H9 (cell line): Measurements from ENCODE around the gene IKZF1. TPM values are rescaled to one million over a fixed set of nuclear protein-coding genes. Genes with fewer than 3 reads are reported as not detected.

ENCODE experiments used
- DNase-seq: peaks from one replicate; pipeline ENCODE4 v3.0.0-alpha.2; 2017
- H2AFZ ChIP-seq: one replicate; pipeline ENCODE4 v1.6.1; 2013; ENCODE audit warnings: mild to moderate bottlenecking, low read length, control low read depth, moderate library complexity
- H2AK5ac ChIP-seq: 2 replicates; pipeline ENCODE4 v1.6.1; 2013; ENCODE audit warnings: low read length, control low read depth, mixed read lengths; ENCODE audit not compliant: insufficient read length
- H2BK120ac ChIP-seq: one replicate; pipeline ENCODE4 v1.6.1; 2013; ENCODE audit warnings: low read depth, mild to moderate bottlenecking, low read length, control low read depth, inconsistent platforms; ENCODE audit not compliant: poor library complexity, severe bottlenecking
- H2BK12ac ChIP-seq: 2 replicates; pipeline ENCODE4 v1.6.1; 2013; ENCODE audit warnings: low read length, control low read depth, mixed read lengths, low read depth; ENCODE audit not compliant: insufficient read length
- H2BK15ac ChIP-seq: 2 replicates; pipeline ENCODE4 v1.6.1; 2013; ENCODE audit warnings: low read depth, low read length, control low read depth
- H2BK20ac ChIP-seq: one replicate; pipeline ENCODE4 v1.6.1; 2013; ENCODE audit warnings: low read depth, mild to moderate bottlenecking, low read length, control low read depth, inconsistent platforms; ENCODE audit not compliant: poor library complexity, severe bottlenecking
- H2BK5ac ChIP-seq: 2 replicates; pipeline ENCODE4 v1.6.1; 2013; ENCODE audit warnings: low read length, control low read depth, mixed read lengths; ENCODE audit not compliant: insufficient read length
- H3K14ac ChIP-seq: 2 replicates; pipeline ENCODE4 v1.6.1; 2013; ENCODE audit warnings: low read length, control low read depth; ENCODE audit not compliant: insufficient read depth
- H3K18ac ChIP-seq: 2 replicates; pipeline ENCODE4 v1.6.1; 2013; ENCODE audit warnings: low read depth, mild to moderate bottlenecking, mixed read lengths, low read length, control low read depth; ENCODE audit not compliant: insufficient read length
- H3K23ac ChIP-seq: 2 replicates; pipeline ENCODE4 v1.6.1; 2013; ENCODE audit warnings: low read length, control low read depth, mixed read lengths, low read depth; ENCODE audit not compliant: insufficient read length
- H3K23me2 ChIP-seq: 2 replicates; pipeline ENCODE4 v1.6.1; 2013; ENCODE audit warnings: low read depth, mild to moderate bottlenecking, mixed read lengths, low read length, control low read depth; ENCODE audit not compliant: insufficient read length, poor library complexity, severe bottlenecking
- H3K27ac ChIP-seq: 2 replicates; pipeline ENCODE4 v1.5.1; 2013; ENCODE audit warnings: low read length, control low read depth, mixed read lengths, low read depth; ENCODE audit not compliant: insufficient read length
- H3K27me3 ChIP-seq: 2 replicates; pipeline ENCODE4 v1.6.1; 2013; ENCODE audit warnings: low read length, control low read depth, inconsistent platforms; ENCODE audit not compliant: insufficient read depth
- H3K4ac ChIP-seq: 2 replicates; pipeline ENCODE4 v1.6.1; 2013; ENCODE audit warnings: low read depth, mild to moderate bottlenecking, control low read depth, inconsistent platforms, low read length, moderate library complexity
- H3K4me1 ChIP-seq: 2 replicates; pipeline ENCODE4 v1.6.1; 2013; ENCODE audit warnings: low read length, control low read depth, inconsistent platforms; ENCODE audit not compliant: insufficient read depth
- H3K4me2 ChIP-seq: 2 replicates; pipeline ENCODE4 v1.6.1; 2013; ENCODE audit warnings: low read length, control low read depth, mixed read lengths; ENCODE audit not compliant: insufficient read length, insufficient read depth
- H3K56ac ChIP-seq: 2 replicates; pipeline ENCODE4 v1.6.1; 2013; ENCODE audit warnings: low read depth, mild to moderate bottlenecking, mixed read lengths, low read length, control low read depth; ENCODE audit not compliant: insufficient read length
- H3K79me1 ChIP-seq: 2 replicates; pipeline ENCODE4 v1.6.1; 2013; ENCODE audit warnings: low read depth, mild to moderate bottlenecking, moderate library complexity, low read length, control low read depth, inconsistent platforms; ENCODE audit not compliant: insufficient read depth, poor library complexity, severe bottlenecking
- H3K79me2 ChIP-seq: 2 replicates; pipeline ENCODE4 v1.6.1; 2013; ENCODE audit warnings: low read length, control low read depth, inconsistent platforms; ENCODE audit not compliant: insufficient read depth
- H3K9ac ChIP-seq: 2 replicates; pipeline ENCODE4 v1.6.1; 2013; ENCODE audit warnings: low read length, control low read depth, mixed read lengths; ENCODE audit not compliant: insufficient read length; ENCODE audit errors: extremely low read depth
- H3K9me3 ChIP-seq: one replicate; pipeline ENCODE4 v1.6.1; 2013; ENCODE audit warnings: low read depth, low read length, inconsistent platforms; ENCODE audit not compliant: control insufficient read depth
- H3T11ph ChIP-seq: one replicate; pipeline ENCODE4 v1.6.1; 2013; ENCODE audit warnings: mild to moderate bottlenecking, low read length, control low read depth, inconsistent platforms
- H4K20me1 ChIP-seq: one replicate; pipeline ENCODE4 v1.6.1; 2013; ENCODE audit not compliant: control insufficient read depth, insufficient read length, insufficient read depth
- H4K5ac ChIP-seq: 2 replicates; pipeline ENCODE4 v1.6.1; 2013; ENCODE audit warnings: low read depth, mild to moderate bottlenecking, mixed read lengths, low read length, control low read depth; ENCODE audit not compliant: insufficient read length
- H4K8ac ChIP-seq: replicated peaks from 2 replicates; pipeline ENCODE4 v1.6.1; 2013; ENCODE audit warnings: low read length, control low read depth, mixed read lengths, low read depth; ENCODE audit not compliant: insufficient read length
- H4K91ac ChIP-seq: 2 replicates; pipeline ENCODE4 v1.6.1; 2013; ENCODE audit warnings: low read depth, mild to moderate bottlenecking, moderate library complexity, mixed read lengths, low read length, control low read depth; ENCODE audit not compliant: insufficient read length
- H3K27ac Mint-ChIP-seq, 3 experiments: 2 replicates in 2 of 3; 3 replicates in 1 of 3; pipeline ENCODE4 v1.8.0; 2020 to 2021; ENCODE audit warnings: mixed read lengths in 3 of 3, mild to moderate bottlenecking in 1 of 3, moderate library complexity in 1 of 3
- H3K27me3 Mint-ChIP-seq: 2 replicates; pipeline ENCODE4 v1.8.0; 2021; ENCODE audit warnings: low read depth, mild to moderate bottlenecking, moderate library complexity, mixed read lengths
- H3K36me3 Mint-ChIP-seq, 3 experiments: 2 replicates in 2 of 3; 3 replicates in 1 of 3; pipeline ENCODE4 v1.8.0; 2020 to 2021; ENCODE audit warnings: low read depth in 3 of 3, mixed read lengths in 3 of 3; ENCODE audit not compliant: insufficient read depth in 1 of 3
- H3K4me1 Mint-ChIP-seq, 2 experiments: 2 replicates each; pipeline ENCODE4 v1.8.0; 2020; ENCODE audit warnings: mixed read lengths in 2 of 2
- H3K4me3 Mint-ChIP-seq, 2 experiments: 2 replicates in 1 of 2; 3 replicates in 1 of 2; pipeline ENCODE4 v1.8.0; 2020 to 2021; ENCODE audit warnings: mild to moderate bottlenecking in 2 of 2, mixed read lengths in 2 of 2, moderate library complexity in 1 of 2
- H3K9me3 Mint-ChIP-seq, 2 experiments: 2 replicates in 1 of 2; 3 replicates in 1 of 2; pipeline ENCODE4 v1.8.0; 2020; ENCODE audit warnings: mild to moderate bottlenecking in 2 of 2, mixed read lengths in 2 of 2, moderate library complexity in 1 of 2
- WGBS: extraction: QIAGEN DNeasy Blood & Tissue Kit; methylation state at CpG from one replicate; pipeline ENCODE4 v1.1.7; 2013; ENCODE audit warnings: missing lambda C conversion rate, low lambda C conversion rate, mixed read lengths; ENCODE audit not compliant: insufficient read length; ENCODE audit errors: extremely low coverage; 5-methylcytosine and 5-hydroxymethylcytosine counted together
- total RNA-seq: library from RNA; stranded (reverse); gene quantifications from 2 replicates; pipeline ENCODE4 v1.2.1, GENCODE V29; 2021
- TF ChIP-seq, protein P1 (sequence below): fragments of 200-600 bp; sonication (generic); conservative IDR thresholded peaks from 3 replicates; pipeline ENCODE4 v1.8.0; 2021; ENCODE audit warnings: antibody characterized with exemption, mild to moderate bottlenecking

IKZF1 gene
- total RNA-seq, 1 experiment from 2014 or later = 0.98 TPM

- H2BK12ac ChIP-seq = no peak overlapping the region
- H3K27me3 ChIP-seq = peaks cover 14% of the 10 kb centered on the region; the same call in 1 of the 2 replicates
- no peaks in the 10 kb centered on the region for H3K79me1 ChIP-seq
- H3K18ac ChIP-seq = no peak overlapping the region
- TF ChIP-seq, protein P1, sequence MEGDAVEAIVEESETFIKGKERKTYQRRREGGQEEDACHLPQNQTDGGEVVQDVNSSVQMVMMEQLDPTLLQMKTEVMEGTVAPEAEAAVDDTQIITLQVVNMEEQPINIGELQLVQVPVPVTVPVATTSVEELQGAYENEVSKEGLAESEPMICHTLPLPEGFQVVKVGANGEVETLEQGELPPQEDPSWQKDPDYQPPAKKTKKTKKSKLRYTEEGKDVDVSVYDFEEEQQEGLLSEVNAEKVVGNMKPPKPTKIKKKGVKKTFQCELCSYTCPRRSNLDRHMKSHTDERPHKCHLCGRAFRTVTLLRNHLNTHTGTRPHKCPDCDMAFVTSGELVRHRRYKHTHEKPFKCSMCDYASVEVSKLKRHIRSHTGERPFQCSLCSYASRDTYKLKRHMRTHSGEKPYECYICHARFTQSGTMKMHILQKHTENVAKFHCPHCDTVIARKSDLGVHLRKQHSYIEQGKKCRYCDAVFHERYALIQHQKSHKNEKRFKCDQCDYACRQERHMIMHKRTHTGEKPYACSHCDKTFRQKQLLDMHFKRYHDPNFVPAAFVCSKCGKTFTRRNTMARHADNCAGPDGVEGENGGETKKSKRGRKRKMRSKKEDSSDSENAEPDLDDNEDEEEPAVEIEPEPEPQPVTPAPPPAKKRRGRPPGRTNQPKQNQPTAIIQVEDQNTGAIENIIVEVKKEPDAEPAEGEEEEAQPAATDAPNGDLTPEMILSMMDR = no peak
- no peaks in the 10 kb centered on the region for H3K4me1 ChIP-seq
- H3K56ac ChIP-seq = no peak overlapping the region
- H4K20me1 ChIP-seq = no peaks in the 10 kb centered on the region
- no peak overlapping the region for H4K5ac ChIP-seq
- no peak overlapping the region for H2BK5ac ChIP-seq
- H3K27ac ChIP-seq = no peak overlapping the region
- H2BK120ac ChIP-seq = no peak overlapping the region
- DNase-seq = no peak
- H3K23ac ChIP-seq = no peak overlapping the region
- H3K4me3 Mint-ChIP-seq = no peak overlapping the region
- no peaks in the 10 kb centered on the region; a peak in 1 of 7 replicates for H3K36me3 Mint-ChIP-seq
- no peak overlapping the region for H2AFZ ChIP-seq
- H3K9ac ChIP-seq = no peak overlapping the region
- H2AK5ac ChIP-seq = no peak overlapping the region
- H3K23me2 ChIP-seq = peaks cover 7% of the 10 kb centered on the region
- H4K91ac ChIP-seq = no peak overlapping the region
- H4K8ac ChIP-seq = no peak overlapping the region
- H2BK15ac ChIP-seq = no peak overlapping the region
- H3K4ac ChIP-seq = no peak overlapping the region
- H3K4me1 Mint-ChIP-seq = peaks cover 7 to 9% of the 10 kb centered on the region in 2 experiments
- H3K4me2 ChIP-seq = no peak overlapping the region
- H3K9me3 Mint-ChIP-seq = peaks cover 0 to 7% of the 10 kb centered on the region in 2 experiments; a peak in 2 of 5 replicates
- H3K79me2 ChIP-seq = no peaks in the 10 kb centered on the region
- no peaks in the 10 kb centered on the region for H3K9me3 ChIP-seq
- no peak overlapping the region; a peak in 1 of 7 replicates for H3K27ac Mint-ChIP-seq
- H3T11ph ChIP-seq = no peak overlapping the region
- WGBS = no CpG with 5 or more reads among the region's 4 CpGs
- H3K14ac ChIP-seq = no peak overlapping the region
- H3K27me3 Mint-ChIP-seq = peaks cover 49% of the 10 kb centered on the region
- H2BK20ac ChIP-seq = no peak overlapping the region
These were observed 4.2 kb upstream of the IKZF1 start for GRCh38 chr7:50300336-50300735.
